Right renal pelvis (tissue), 4 donors: ENCODE data around the gene C1orf21. TPM values are rescaled to one million over a fixed set of nuclear protein-coding genes. Genes with fewer than 3 reads are reported as not detected.
"Not testable (repeated sequence)": the region's sequence is repeated elsewhere in the genome, so short reads cannot be mapped to it uniquely, and the experiment has no call there.

ENCODE experiments used
- DNase-seq, 4 donors: peaks; one replicate each; pipeline ENCODE4 v3.0.0-alpha.2; 2013; ENCODE audit warnings: low read depth in 4 of 4, low spot score in 3 of 4, missing footprints in 1 of 4
- polyA plus RNA-seq, 4 donors: library from polyadenylated mRNA; unstranded; fragments of 120-200 nt; gene quantifications; one replicate each; pipeline ENCODE4 v1.2.1, GENCODE V29; 2013; ENCODE audit not compliant: insufficient read length in 4 of 4

Gene C1orf21, protein sequence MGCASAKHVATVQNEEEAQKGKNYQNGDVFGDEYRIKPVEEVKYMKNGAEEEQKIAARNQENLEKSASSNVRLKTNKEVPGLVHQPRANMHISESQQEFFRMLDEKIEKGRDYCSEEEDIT
- polyA plus RNA-seq, result 10 to 100 TPM; 38.0 to 44.9 (median 40.7) TPM

- DNase-seq, result peak; percentile 81 to 89 (median 85)
These were observed at the start of gene C1orf21 for GRCh38 chr1:184386312-184387068. Gene C1orf21, plus strand, starts transcription at chr1:184387029. Its CDS starts 90,481 bp downstream, at chr1:184477510.

DNA sequence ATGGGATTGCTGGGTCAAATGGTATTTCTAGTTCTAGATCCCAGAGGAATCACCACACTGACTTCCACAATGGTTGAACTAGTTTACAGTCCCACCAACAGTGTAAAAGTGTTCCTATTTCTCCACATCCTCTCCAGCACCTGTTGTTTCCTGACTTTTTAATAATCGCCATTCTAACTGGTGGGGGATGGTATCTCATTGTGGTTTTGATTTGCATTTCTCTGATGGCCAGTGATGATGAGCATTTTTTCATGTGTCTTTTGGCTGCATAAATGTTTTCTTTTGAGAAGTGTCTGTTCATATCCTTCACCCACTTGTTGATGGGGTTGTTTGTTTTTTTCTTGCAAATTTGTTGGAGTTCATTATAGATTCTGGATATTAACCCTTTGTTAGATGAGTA lies 49.0 kb upstream of the C1orf21 start:
- DNase-seq, result not testable (repeated sequence)

GRCh38 chr1:184340984-184341383 lies 45.8 kb upstream of the C1orf21 start:
- DNase-seq, result no peak

DNA sequence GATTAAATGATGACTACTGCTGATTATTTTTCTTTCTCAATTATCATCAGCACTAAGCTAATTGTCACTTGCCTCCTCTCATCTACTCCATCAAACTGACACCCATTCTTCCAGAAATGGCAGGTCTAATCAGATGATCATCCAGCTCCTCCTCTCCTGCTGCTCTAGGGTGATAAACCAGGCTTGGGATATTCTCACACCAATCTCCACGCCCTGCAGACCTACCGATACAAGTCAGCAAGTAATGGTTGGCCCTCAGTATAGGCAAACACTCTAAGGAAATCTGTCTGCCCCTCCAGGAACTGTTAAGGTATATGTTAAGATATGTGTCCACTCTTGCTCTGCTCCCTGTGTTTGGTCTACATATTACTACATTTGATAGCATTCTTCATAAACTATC lies 36.3 kb upstream of the C1orf21 start:
- DNase-seq, result no peak

DNA sequence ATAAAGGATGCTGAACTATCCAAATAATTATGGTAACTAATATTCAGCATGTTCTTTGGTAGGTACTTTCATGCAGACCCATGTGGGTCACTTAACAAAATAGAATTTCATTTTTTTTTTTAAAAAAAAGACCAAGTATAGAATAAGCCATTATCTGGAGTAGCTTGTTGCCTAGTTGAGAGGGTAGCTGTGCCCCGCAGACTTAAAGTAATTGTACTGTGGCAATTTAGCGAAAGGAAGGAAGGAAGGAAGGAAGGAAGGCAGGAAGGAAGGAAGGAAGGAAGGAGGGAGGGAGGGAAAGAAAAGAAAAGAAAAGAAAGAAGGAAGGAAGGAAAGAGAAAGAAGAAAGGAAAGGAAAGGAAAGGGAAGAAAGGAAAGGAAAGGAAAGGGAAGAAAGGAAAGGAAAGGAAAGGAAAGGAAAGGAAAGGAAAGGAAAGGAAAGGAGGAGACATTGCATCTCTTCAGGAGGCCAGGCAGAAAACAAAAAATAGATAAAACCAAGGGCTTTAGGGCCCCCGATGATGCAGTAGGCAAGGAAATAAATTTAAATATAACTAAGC lies 35.3 kb upstream of the C1orf21 start:
- no peak for DNase-seq

GRCh38 chr1:184352776-184353175 lies 34.1 kb upstream of the C1orf21 start:
- no peak for DNase-seq

DNA sequence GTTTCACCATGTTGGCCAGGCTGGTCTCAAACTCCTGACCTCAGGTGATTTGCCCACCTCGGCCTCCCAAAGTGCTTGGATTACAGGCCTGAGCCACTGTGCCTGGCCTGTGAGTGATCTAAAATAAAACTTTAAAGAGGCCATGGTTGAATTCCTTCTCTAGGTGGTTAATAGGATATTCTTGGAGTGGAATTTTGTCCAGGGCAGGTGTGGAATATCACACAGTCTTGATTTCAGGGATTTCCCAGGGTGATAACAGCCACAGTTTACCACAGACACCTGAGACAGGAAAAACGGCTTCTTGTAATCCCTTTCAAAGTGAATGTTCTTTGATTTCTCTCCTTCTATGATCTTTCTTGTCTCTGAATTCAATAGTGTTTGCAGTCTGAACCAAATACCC lies 32.1 kb upstream of the C1orf21 start:
- DNase-seq, result no peak

DNA sequence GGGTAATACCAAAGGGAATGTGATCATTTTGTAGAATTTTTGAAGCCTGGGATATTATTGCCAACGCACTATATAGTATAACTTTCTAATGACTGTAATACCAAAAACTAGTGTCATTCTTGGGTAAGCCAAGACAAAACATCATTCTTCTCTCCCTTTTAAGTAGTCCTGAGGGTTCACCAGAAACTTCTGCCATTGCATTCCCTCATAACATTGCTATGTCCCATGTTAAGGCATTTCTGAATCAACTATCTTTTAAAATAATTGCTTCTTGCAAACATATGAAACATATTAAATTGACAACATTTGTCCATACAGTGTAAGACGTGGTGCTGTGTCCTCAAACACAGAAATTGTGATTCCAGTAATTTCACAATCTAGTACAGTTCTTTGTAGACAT lies 29.9 kb upstream of the C1orf21 start:
- DNase-seq, result no peak

GRCh38 chr1:184358256-184358655 lies 28.6 kb upstream of the C1orf21 start:
- no peak for DNase-seq

GRCh38 chr1:184359909-184360308 lies 26.9 kb upstream of the C1orf21 start:
- DNase-seq, result no peak

DNA sequence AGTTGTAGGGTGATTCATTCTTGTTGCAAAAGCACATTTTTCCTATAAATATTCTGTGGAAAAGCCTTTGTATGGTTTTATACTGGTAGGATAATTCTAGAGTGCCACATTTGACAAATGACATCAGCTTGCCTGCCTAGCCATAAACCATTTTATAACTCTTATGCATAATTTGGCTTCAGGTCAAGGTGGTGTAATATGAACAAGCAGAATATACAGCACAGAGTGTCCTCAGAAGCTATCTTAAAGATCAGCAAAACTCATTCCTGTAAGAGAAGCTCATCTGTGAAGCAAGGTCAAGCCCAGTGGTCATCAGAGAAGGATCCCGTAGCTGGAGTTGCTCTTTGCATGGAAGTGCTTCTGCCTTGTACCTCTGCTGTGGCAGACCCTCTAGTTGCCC lies 24.0 kb upstream of the C1orf21 start:
- no peak for DNase-seq

DNA sequence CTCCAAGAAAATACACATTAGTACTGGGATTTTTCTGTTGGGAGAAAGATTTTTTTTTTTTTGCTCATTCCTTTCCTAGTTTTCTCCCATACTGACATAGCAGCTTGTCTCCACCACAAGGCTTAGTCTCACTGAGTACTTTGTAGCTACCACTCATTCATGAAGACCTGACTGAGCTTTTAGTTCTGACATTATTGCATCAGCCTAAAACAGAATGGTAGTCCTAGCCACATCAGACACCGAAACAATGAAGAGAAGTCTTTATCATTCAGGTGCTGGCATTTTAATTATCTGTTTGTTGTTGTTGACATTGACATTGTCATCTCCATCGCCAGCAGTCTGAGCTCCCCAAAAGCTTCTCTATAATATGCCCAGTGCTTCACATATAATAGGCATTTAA lies 21.1 kb upstream of the C1orf21 start:
- DNase-seq, result no peak

DNA sequence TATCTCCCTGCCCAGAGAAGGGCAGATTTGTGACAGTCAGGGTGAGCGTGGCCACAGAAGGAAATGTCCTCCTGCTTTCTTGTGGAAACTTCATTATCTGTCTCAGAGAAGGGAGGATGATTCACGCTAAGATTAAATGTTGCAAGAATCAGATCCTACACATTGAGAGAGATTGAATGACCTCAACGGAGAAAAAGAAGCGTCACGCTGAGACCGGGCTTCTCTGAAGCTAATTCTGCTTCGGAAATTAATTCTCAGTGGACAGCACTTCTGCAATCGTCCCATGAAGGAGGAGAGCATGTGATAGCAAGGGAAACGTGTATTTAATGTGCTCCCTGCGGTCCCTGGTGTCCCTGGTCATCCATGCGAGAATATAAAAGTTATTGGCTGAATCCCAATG lies 19.8 kb upstream of the C1orf21 start:
- DNase-seq, result no peak

DNA sequence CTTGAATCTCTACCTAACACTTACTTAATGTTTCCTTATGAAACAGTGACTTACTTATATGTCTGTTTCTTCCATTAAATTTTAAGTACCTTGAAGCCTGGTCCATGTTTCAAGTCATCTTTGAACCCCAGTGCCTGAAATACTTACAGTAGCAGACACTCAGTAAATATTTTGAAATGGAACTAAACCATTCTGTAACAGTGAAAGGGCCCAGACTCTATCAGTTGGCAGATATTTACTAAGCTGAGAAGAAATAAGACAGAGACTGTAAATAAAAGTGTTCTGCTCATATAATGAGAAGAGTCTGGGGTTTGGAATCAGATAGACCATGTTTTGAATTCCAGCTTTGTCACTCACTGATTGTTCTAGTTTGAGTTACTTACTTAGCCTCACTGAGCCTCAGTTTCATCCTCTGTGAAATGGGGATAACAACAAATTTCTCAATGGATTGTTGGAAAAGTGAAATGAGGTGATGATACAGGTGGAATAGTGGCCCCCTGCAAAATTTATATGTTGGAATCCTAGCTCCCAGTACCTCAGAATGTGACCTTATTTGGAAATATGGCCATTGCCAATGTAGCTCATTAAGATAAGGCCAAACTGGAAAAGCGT lies 19.3 kb upstream of the C1orf21 start:
- DNase-seq, result no peak

- no peak for DNase-seq
These were observed 18.5 kb upstream of the C1orf21 start for GRCh38 chr1:184368354-184368753.

GRCh38 chr1:184370850-184371249 lies 16.0 kb upstream of the C1orf21 start:
- DNase-seq, result no peak

DNA sequence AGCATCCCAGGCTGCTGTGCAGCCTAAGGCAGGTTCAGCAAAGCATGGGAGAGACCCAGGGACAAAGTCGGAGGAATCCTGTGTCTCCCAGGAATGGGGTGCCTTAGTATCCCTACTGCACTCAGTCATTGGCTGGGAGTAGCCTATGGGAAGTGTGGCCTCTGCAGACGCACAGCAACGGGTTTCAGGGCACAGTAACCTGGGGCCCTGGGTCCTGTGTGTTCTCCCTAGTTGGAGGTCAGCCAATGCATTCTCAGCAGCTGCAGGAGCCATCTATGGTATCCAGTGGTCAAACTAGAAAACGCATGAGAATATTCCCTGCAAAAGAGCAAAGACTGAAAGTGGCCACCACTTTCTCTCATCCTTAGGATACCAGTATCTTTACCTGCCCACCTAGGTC lies 13.7 kb upstream of the C1orf21 start:
- no peak for DNase-seq

GRCh38 chr1:184376369-184376768 lies 10.5 kb upstream of the C1orf21 start:
- no peak for DNase-seq

DNA sequence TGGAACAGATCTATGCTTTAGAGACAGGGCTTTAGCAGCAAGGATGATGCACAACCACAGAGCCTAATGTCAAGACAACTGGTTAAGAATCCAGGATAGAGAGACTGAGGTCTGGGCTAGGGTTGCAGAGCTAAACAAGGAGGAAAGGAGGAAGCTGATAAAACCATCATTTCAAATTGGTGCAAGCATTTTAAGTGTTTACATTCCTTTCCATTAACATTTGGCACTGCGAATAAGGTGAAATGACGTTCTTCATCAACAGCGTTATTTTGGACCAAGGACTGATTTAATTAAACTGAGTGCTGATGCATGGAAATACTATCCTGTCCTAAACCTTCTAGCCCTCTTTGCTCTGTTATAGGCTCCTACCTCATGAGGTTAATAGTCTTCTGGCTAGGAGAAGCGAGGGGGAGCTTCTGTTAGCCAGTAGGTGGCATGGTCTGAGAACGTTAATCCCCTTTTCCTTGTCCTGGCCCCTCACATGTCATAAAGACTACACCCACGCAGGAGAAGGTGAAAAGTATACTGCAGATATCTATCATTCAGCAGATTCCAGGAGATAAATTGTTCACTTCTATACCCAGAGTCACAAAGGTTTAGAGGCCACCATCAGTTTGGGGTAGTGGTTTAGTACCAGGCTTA lies 7.6 kb upstream of the C1orf21 start:
- no peak for DNase-seq

DNA sequence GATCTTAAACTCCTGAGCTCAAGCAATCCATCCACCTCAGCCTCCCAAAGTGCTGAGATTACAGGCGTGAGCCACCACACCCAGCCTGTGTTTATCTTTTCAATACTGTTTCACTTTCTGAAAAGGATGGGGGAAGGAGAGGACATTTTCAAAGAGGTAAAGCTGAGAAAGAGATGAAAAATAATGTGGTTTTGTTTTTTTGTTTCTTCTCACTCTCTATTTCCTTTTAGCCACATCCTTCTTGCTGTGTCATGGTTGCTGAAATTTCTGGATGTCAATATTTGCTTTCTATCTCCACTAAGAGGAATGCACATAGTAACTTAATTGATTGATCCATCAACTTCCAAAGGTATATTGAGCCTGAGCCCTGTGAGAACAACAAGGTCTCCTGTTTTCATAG lies 6.4 kb upstream of the C1orf21 start:
- no peak for DNase-seq

DNA sequence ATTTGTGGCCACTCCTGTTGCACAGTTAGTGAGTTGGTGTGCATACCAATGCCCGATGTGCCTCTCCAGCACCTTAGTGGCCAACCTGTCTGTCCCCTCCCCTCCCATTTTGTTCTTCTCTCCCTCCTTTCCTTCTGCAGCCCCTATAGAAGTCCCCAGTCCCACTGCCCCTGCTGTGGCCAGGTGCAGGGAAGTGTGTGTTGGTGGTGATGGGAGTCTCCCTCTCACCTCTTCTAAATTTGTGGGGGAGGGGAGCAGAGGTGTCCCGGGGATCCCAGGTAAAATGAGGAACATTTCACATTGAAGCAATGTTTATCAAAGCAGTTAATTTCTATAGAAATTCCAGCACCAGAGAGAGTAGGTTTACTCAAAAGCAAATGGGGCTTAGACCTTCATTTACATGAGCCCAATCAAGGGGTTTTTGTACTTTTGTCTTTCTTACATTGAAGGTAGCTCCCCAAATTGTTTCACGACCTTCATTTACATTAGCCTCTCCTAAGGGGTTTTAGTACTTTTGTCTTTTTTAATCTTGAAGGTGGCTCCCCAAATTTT lies 3.0 kb upstream of the C1orf21 start:
- DNase-seq, result no peak
